Esophagus muscularis mucosa (tissue), 4 donors: ENCODE results near the gene PCDH15. TPM values are rescaled to one million over a fixed set of nuclear protein-coding genes. Genes with fewer than 3 reads are reported as not detected.

Experiments used
- DNase-seq: peaks from one replicate; pipeline ENCODE4 v3.0.0-alpha.2; 2017; ENCODE audit errors: extremely low spot score
- H3K27ac ChIP-seq, 4 donors: fragments of 200-600 bp; sonication (generic); replicated peaks in 1 of 4; 1 replicate in 3 of 4; 2 replicates in 1 of 4; pipeline ENCODE4 v1.5.1; 2016 to 2019; ENCODE audit warnings: mild to moderate bottlenecking in 1 of 4
- H3K27me3 ChIP-seq, 4 donors: fragments of 200-600 bp; sonication (generic); one replicate each; pipeline versions ENCODE4 v1.5.1 to v1.6.0; 2016 to 2019
- H3K36me3 ChIP-seq, 4 donors: fragments of 200-600 bp; sonication (generic); one replicate each; pipeline ENCODE4 v1.5.1; 2016 to 2019
- H3K4me1 ChIP-seq, 4 donors: fragments of 200-600 bp; sonication (generic); one replicate each; pipeline ENCODE4 v1.5.1; 2016 to 2019
- H3K4me3 ChIP-seq, 4 donors: fragments of 200-600 bp; sonication (generic); 1 replicate in 2 of 4; 2 replicates in 2 of 4; pipeline ENCODE4 v1.5.1; 2016 to 2019; ENCODE audit warnings: mild to moderate bottlenecking in 4 of 4, moderate library complexity in 1 of 4
- H3K9me3 ChIP-seq, 4 donors: fragments of 200-600 bp; sonication (generic); 1 replicate in 3 of 4; 2 replicates in 1 of 4; pipeline ENCODE4 v1.5.1; 2016 to 2019
- EP300 ChIP-seq: sonication (generic); formaldehyde crosslinking; IDR thresholded peaks from one replicate; pipeline ENCODE4 v1.6.1; 2017; ENCODE audit warnings: antibody characterized with exemption
- POLR2A ChIP-seq: fragments of 450-650 bp; IDR thresholded peaks from one replicate; pipeline ENCODE4 v1.6.1; 2017; ENCODE audit warnings: antibody characterized with exemption, moderate library complexity, mild to moderate bottlenecking, low read depth
- POLR2AphosphoS5 ChIP-seq, 2 donors: sonication (generic); formaldehyde crosslinking; IDR thresholded peaks; one replicate each; pipeline ENCODE4 v1.6.1; 2017; ENCODE audit warnings: antibody characterized with exemption in 2 of 2
- WGBS: methylation state at CpG from one replicate; pipeline ENCODE4 v1.1.5; 2018; 5-methylcytosine and 5-hydroxymethylcytosine counted together
- intact Hi-C: fragments of 100-400 bp; cut with DNase I; formaldehyde crosslinking; loops from one replicate; pipeline ENCODE4 v1.15.1; 2023
- total RNA-seq, 4 donors: library from RNA; depleted of rRNA; stranded (reverse); fragments of >200 nt; gene quantifications; one replicate each; pipeline versions ENCODE4 v1.1.0 to v1.2.1, GENCODE V29; 2016
- TF ChIP-seq, protein P1 (sequence below), 3 experiments: fragments of 200-600 bp in 2 of 3; fragments of 450-650 bp in 1 of 3; sonication (generic) in 2 of 3; IDR thresholded peaks; one replicate each; pipeline ENCODE4 v1.5.1; 2017 to 2019; ENCODE audit warnings: antibody characterized with exemption in 3 of 3, mild to moderate bottlenecking in 2 of 3, moderate library complexity in 1 of 3

The PCDH15 gene
- total RNA-seq, 4 donors from 2014 or later: 0.13 to 0.50 TPM; not detected in 2

DNA sequence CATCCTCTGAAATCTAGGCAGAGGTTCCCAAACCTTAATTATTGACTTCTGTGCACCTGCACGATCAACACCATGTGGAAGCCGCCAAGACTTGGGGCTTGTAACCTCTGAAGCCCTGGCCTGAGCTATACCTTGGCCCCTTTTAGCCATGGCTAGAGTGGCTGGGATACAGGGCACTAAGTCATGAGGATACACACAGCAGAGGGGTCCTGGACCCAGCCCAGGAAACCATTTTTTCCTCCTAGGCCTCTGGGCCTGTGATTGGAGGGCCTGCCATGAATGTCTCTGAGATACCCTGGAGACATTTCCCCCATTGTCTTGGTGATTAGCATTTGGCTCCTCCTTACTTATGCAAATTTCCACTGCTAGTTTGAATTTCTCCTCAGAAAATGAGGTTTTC is 743.7 kb downstream of the PCDH15 start:
- Histone ChIP-seq H3K4me3 (no peak overlapping the region), H3K27ac (no peak overlapping the region), H3K9me3 (no peaks in the 10 kb centered on the region), H3K36me3 (no peaks in the 10 kb centered on the region), H3K4me1 (peaks cover 0 to 6% (median 0%) of the 10 kb centered on the region in 4 donors), H3K27me3 (no peaks in the 10 kb centered on the region)
- no peak for DNase-seq
- intact Hi-C loops: no loop called here
- 92% methylated on average over 2 of the region's 2 CpGs for WGBS
- TF ChIP-seq EP300: no peak
- TF ChIP-seq, protein P1, sequence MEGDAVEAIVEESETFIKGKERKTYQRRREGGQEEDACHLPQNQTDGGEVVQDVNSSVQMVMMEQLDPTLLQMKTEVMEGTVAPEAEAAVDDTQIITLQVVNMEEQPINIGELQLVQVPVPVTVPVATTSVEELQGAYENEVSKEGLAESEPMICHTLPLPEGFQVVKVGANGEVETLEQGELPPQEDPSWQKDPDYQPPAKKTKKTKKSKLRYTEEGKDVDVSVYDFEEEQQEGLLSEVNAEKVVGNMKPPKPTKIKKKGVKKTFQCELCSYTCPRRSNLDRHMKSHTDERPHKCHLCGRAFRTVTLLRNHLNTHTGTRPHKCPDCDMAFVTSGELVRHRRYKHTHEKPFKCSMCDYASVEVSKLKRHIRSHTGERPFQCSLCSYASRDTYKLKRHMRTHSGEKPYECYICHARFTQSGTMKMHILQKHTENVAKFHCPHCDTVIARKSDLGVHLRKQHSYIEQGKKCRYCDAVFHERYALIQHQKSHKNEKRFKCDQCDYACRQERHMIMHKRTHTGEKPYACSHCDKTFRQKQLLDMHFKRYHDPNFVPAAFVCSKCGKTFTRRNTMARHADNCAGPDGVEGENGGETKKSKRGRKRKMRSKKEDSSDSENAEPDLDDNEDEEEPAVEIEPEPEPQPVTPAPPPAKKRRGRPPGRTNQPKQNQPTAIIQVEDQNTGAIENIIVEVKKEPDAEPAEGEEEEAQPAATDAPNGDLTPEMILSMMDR (IDR thresholded peaks at IDR 0.05): no peak
- no peak for TF ChIP-seq POLR2A
- no peak for TF ChIP-seq POLR2AphosphoS5 (IDR thresholded peaks at IDR 0.05)

DNA sequence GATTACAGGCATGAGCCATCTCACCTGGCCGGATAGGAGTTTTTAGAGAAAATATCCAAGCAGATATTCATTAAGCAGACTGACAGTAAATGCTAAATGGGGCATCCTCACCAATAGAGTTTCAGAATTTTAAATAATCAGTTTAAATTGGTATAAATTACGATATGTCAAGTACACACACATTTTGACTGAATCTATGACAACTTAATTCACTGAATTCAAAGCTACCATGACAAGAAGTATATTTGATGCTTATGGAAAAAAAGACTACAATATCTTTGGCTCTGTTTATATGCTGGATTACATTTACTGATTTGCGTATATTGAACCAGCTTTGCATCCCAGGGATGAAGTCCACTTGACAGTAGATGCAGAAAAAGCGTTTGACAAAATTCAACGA is 774.7 kb downstream of the PCDH15 start:
- no peak for DNase-seq
- 87% methylated on average over 5 of the region's 5 CpGs for WGBS
- no peak overlapping the region for H3K4me3 ChIP-seq

DNA sequence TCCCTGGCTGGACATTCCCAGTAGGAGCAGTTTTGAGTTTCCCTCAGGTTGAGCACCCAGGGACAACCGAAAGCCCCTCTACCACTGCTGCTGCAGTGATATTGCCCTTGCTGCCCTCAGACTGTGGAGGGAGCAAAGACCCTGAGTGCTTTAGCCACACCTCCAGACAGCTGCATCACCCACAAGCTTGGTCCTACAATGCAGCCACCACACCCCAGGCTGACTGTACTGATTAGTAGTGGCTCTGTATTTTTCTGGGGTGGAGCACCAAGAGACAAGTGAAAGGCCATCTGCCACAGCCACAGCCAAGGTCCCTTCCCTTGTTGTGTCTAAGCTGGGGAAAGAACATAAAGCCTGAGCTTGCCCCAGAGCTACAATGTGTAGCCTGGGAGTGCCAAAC is 789.9 kb downstream of the PCDH15 start:
- no peaks in the 10 kb centered on the region for H3K27me3 ChIP-seq
- H3K27ac ChIP-seq: no peak overlapping the region
- no peak for DNase-seq
- H3K4me1 ChIP-seq: no peaks in the 10 kb centered on the region
- intact Hi-C loops: no loop called here
- H3K4me3 ChIP-seq: no peak overlapping the region
- H3K36me3 ChIP-seq: no peaks in the 10 kb centered on the region
- WGBS: 100% methylated on average over 1 of the region's 1 CpG
- TF ChIP-seq EP300: no peak
- TF ChIP-seq, protein P1 (IDR thresholded peaks at IDR 0.05): no peak
- TF ChIP-seq POLR2AphosphoS5 (IDR thresholded peaks at IDR 0.05): no peak
- no peak for TF ChIP-seq POLR2A
- H3K9me3 ChIP-seq: no peaks in the 10 kb centered on the region

More for the DNA sequence above, 774.7 kb downstream of the PCDH15 start:
- Histone ChIP-seq H3K9me3 (no peaks in the 10 kb centered on the region), H3K36me3 (no peaks in the 10 kb centered on the region), H3K27me3 (no peaks in the 10 kb centered on the region), H3K27ac (no peak overlapping the region), H3K4me1 (no peaks in the 10 kb centered on the region)
- intact Hi-C loops: no loop called here
- TF ChIP-seq EP300 (no peak), POLR2A (no peak), POLR2AphosphoS5 (IDR thresholded peaks at IDR 0.05) (no peak)
- TF ChIP-seq, protein P1 (IDR thresholded peaks at IDR 0.05): no peak

DNA sequence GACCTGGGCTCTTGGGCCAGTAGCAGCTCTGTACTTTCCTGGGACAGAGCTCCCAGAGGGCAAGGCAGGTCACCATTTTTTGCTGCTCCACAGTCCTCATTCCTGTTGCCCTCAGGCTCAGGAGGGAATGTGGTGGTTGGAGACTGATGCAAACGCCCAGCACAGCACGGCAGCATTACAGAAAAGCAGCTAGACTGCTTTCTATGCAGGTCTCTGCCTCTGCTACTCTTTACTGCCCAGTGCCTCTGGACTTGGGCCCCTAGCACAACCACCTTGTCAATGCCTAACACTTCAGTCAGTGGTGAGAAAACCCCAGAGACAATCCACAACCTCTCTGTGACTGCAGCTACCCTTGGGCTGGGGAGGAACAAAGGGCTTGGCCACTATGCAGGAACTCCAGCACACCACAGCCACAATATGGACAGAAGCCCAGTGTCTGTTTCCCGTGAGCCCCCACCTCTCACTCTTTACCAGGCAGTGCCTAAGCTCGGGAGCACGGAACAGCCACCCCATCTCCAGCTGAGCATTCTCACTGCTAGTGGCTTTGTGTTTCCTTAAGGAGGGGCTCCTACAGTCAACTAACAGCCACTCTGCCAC is 790.6 kb downstream of the PCDH15 start:
- no peak for DNase-seq
- Histone ChIP-seq H3K27me3 (no peaks in the 10 kb centered on the region), H3K4me1 (no peaks in the 10 kb centered on the region), H3K4me3 (no peak overlapping the region), H3K9me3 (no peaks in the 10 kb centered on the region), H3K36me3 (no peaks in the 10 kb centered on the region), H3K27ac (no peak overlapping the region)
- WGBS: 85% methylated on average over 5 of the region's 5 CpGs
- TF ChIP-seq EP300: no peak
- TF ChIP-seq, protein P1 (IDR thresholded peaks at IDR 0.05): no peak
- TF ChIP-seq POLR2A: no peak
- intact Hi-C loops: no loop called here

DNA sequence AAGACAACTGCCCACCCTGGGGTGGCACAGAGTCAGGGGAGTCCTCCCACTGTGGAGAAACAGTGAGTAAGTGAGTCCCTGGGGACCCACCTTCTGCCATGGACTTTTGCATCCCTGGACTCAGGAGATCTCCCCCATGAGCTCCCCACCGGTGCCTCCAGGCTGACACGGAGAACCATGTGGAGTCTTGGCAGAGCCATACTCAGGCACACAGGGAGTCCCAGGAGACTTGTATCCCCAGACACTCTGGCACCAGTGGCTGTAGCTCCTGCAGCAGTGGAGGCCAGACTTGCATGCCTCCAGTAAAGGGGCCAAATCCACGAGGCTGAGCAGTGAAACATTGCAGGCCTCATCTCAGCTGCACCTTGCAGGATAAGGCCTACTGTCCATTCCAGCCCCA is 791.4 kb downstream of the PCDH15 start:
- no CpG with 5 or more reads among the region's 3 CpGs for WGBS
- DNase-seq: no peak
- Histone ChIP-seq H3K9me3 (no peaks in the 10 kb centered on the region), H3K27ac (no peak overlapping the region), H3K4me3 (no peak overlapping the region), H3K36me3 (no peaks in the 10 kb centered on the region), H3K4me1 (no peaks in the 10 kb centered on the region), H3K27me3 (no peaks in the 10 kb centered on the region)
- TF ChIP-seq, protein P1 (IDR thresholded peaks at IDR 0.05): no peak
- no peak for TF ChIP-seq POLR2AphosphoS5 (IDR thresholded peaks at IDR 0.05)
- intact Hi-C loops: no loop called here
